ENCODE results near the gene RPL10.

Gene RPL10

DNA sequence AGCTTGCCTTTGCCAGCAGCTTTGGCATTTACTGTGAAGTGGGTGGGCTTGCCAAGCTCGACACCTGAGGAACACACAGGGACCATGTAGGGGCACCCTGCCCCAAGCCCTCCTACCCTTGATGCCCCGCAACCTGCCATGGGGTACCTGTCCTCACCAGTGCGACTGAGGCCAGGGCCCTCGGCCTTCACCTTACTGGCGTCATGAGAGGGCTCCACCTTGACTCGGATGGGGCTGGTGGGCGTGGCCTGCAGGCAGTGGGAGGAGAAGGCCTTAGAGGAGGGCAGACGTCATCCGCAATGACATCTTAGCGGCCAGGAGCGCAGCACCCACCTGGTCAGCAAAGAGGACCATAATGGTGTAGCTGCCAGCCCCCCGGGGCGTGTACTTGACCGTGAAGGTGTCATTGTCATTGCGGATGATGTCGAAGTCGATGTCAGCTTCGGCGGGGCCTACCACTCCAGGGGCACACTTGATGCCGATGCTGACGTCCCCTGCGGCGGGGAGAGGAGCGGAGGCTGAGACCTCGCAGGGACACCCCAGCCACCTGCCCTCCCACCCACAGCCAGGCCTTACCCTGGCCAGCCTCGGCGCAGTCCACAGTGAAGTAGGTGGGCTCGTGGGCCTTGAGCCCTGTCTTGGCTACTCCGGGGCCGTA is 36.0 kb upstream of the RPL10 start:
- DNase-seq: no peak

DNA sequence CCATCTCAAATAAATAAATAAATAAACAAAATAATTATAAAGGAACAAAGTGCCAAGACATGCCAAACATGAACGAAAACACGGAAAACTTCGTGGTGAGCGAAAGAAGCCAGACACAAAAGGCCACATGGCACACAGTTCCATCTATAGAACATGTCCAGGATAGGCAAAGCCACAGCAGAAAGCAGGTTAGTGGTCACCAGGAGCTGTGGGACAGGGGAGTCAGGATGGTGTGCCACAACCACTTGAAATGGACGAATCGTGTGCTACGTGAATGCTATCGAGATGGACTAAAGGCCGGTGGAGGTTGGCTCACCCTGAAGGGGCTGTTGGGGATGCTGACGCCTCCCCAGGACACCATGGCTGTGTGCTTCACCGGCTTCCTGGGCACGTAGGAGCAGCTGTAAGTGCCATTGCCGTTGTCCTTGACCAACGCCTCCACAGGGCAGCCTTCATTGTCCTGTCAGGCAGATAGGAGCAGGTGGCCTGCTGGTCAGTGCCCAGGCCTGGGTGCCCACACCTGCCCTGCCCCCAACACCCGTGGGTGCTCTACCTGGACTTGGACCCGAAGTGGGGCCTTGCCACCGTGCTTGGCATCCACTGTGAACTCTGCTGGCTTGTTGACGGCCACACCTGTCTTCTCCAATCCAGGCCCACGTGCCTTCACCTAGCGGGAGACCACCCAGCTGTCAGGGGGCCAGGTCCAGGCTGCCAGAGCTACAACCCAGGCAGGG is 34.3 kb upstream of the RPL10 start:
- no peak for DNase-seq

DNA sequence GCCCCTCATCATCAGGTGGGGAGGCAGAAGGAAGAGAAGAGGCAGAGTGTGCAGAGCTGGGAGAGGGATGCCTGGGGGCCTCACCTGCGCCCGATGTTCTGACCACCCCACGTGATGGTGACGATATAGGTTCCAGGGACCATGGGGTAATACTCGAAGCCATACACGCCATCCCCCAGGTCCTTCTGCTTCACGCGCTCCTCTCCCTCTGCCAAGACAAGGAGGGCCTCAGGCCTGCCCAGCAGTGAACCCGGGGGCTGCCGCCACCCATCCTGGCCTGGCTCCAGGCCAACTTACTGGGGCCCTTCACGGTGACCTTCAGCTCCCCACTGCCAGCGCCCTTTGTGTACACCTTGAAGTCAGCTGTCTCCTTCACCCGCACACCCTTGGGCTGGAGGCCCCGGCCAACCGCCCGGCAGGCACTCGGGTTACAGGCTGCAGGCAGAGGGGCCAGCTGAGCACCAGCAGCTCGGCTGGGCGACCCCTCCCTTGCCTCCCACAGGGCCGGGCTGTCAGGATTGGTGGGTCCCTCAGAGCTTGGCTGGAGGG is 33.1 kb upstream of the RPL10 start:
- no peak for DNase-seq

DNA sequence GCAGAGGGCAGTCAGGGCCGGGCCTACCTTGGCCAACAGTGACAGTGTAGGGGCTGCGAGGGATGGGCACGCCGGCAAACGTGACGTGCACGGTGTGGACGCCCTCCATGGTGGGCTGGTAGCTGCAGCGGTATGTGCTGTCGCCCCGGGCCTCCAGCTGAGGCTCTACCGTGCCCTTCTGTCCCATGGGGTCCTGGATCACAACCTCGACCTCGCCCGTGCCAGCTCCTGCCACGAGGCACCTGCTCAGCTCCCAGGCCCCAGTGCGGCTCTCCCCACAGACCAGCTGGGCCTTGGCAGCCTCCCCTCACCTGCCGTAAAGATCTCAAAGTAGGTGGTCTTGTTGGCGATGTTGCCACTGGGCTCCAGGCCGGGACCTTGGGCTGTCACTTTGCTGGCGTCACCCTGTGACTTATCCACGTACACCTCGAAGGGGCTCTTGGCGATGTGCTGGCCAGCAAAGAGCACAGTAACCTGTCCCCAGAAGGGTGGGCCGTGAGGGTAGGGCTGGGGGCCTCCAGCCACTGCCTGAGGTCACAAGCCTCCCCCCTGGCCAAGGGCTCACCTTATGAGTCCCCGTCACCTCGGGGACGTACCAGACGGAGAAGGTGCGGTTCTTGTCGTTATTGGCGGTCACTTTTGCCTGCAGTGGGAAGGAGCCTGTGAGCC is 32.0 kb upstream of the RPL10 start:
- no peak for DNase-seq

DNA sequence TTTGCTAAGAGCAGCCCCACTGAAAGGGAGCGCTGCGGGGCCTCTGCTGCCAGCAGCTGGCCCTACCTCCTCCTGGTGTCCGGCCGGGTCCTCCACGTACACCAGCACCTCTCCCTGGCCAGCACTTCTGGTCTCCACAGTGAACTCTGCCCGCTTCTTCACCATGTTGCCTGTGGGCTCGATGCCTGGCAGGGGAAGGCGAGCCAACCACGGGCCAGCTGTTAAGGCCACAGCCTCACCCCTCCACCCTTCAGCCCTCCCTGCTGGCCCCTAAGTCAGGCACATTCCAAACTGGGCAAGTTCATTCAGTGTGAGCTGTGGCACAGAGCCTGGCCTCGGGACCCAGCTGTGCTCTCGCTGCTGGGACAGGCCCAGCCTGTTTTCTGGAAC is 31.5 kb upstream of the RPL10 start:
- no peak for DNase-seq

DNA sequence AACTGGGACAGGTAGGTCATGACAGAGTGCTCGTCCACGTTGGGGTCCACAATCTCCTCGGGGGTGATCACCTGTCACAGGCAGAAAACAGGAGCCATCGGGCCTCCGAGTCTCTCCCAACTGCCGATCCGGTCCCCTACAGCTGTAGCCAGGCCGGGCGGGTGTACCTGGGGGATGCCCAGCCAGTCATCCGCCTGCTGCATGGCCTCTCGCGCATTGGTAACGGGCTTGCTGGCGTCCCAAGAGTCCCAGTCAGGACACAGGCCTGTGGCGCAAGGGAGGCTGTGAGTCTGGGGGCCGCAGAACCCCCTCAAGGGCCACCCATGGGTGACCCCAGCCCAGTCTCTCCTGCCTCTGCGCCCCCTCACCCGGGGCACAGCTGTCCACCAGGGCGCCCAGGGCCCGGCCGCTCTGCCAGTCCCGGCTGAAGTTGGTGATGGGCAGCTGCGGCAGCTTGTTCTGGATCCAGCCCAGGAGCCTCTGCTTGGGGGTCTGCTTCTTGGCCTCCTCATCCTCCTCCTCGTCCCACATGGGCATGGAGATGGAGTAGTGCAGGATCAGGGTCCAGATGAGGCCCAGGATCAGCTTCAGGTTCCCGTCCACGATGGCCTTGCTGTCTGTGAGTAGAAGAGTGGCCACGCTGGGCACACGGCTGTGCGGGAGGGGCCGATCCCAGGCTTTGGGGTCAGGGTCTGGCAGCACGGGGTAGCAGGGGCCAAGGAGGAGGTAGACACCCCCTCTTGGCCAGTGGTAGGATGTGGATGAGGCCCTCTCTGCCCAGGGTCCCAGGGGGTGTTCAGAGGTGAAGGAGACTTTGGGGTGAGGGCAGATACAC is 30.5 kb upstream of the RPL10 start:
- DNase-seq: no peak

DNA sequence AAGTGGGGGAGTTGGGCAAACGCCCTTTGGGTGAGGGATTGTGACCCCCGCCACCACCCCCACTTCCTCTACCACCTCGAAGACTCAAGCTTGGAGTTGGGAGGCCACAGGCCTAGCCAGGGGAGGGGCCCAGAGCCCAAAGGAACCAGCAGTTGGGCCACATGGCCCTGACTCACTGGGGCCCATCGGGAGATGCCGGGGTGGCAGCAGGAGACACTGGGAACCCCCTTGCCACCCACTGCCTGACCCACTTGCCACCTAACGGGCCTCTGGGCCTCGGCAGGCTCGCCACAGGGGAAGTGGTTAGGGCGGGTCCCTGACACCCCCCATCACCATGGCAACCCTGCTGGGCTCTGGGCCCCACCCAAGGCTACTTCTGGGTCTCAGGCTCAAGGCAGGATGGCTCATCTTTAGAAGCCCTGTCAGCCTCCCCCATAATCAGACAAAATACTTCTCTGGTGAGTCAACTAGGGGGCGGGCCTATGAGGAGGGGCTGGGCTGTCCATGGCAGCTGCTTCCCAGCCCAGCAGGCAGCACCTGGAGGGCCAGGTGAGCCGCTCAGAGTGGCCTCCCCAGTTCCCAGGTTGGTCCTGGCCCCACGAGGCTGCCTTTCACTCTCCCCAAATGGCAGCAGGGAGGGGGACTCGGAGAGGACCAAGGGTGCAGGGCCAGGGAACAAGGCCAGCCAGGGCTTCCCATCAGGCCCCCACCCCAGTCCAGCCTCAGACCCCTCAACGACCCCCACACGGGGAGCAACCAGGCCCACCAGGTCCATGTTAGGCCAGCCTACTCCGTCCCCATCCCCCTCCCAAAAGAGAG is 29.3 kb upstream of the RPL10 start:
- peak; percentile 96 for DNase-seq

DNA sequence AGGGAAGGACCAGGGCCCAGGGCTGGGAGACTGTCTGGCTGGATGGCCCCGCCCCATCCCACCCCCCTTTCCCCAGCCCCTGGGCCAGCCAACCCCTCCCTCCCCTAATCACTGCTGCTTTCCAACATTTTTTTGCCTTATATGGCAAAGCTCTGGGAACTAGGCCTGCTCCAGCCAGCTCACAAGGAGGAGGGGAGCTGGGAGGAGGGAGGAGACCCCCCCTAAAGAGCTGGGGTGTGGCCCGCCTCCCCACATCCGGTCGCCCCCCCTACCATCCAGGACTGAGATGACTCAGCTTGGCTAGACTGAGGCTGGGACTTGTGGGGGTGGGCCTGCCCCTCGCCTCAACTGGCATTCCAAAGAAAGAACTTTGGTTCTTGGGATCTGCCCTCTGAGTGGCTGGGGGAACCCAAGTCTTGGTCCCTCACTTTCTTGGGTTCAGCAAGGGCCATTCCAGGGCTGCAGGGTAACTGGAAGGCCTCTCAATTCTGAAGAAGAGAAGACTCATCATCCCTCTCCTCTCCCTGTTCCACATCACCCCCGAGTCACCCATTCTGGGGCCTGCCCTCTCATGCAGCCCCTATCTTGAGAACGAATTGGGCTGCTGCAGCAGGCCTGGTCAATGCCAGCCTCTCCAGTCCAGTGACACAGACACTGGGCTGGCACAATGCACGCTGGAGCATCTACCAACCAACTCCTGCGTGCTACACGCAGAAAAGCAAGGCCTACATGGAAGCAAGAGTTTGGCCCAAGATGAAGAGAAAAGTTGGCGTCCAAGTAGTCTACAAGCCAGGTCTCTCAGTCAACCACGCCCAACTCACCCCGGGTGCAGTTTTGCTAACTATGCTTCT is 28.5 kb upstream of the RPL10 start:
- DNase-seq: peak; percentile 77

DNA sequence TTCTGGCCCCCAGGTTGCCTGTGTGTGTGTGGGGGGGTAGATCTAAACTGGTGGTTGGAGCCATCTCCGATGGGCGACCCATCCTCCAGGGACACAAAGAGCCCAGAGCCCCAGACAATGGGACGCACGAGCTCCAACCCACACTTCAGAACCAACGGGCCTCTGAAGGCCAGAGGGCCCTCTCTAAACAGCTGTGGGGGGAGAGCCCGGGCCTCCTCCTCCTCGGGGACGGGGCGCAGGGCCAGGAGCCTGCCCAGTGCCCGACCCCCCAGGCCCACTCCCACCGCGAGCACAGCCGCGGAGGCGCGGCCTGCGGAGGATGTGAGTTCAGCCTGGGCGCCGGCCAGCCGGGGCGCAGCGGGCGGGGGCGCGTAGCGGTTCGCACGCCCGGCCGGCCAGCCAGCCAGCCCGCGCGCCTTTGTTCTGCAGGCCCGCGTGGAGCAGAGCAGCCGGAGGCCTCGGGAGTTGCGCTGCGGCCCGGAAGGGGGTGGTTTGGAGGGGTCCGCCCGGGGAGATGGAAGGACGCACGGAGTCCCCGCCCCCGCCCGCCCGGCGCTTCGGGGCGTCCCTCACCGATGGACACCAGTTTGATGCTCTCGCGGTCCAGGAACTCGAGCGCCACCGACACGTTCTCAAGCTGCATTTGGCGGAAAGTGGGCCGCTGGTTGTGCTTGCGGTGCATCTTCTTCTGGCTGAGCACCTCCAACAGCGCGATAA is 27.7 kb upstream of the RPL10 start:
- no peak for DNase-seq

DNA sequence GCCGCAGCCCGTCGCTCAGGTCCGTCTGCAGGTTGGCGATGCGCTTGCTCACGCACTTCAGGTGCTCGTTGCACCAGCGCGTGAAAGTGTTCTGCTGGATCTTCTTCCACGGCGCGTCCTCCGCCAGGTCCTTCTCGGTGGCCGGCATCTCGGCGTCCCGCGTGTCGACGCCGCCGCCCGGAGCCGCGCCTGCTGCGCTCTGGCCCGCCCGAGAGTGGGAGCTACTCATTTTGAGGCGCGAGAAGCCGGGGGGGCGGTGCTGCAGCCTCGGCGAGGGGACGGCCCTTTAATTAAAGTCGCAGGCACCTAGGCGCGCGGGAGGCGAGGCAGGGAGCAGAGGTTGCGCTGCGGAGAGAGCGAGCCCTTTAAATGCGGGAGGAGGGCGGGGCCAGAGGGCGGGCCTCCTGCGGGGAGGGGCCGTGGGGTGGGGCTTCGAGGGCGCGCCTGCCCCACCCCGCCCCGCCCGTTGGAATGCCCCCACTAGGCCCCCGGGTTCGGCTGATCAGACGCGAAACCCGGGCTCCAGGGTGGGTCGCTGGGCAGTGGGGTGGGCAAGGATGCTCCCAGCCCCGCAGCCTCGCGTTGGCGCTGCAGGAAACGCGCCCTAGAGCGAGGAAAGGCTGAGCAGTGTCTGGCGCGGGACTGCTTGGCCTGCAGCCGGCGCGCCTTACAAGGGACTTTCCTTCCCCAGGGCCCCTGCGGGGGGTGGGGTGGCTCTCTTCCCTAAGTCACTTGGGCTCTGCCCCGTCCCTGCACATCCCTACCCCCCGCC is 27.0 kb upstream of the RPL10 start:
- peak; percentile 90 for DNase-seq

DNA sequence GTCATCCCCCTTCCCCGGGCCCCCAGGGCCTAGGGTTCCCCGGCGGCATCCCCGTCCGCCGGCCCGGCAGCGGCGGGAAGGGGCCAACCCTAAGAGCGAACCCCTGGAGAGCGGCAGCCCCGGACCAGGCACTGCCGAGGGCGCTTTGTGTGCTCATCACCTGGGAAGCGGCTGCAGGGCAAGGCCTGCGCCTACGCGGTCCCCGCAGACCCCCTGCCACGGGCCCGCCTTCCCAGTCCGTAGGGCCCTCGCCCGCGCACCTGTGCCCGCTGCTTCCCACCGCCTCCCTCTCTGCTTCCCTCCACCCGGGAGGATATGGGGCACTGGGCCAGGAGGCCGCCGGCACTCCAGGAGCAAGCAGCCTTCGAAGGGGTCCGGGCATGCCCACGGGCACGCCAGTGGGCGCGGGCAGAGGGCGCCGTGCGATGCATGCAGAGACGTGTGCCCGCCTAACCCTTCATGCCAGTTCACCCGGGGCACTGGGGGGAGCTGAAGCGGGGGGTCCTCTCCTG is 26.3 kb upstream of the RPL10 start:
- DNase-seq: no peak

DNA sequence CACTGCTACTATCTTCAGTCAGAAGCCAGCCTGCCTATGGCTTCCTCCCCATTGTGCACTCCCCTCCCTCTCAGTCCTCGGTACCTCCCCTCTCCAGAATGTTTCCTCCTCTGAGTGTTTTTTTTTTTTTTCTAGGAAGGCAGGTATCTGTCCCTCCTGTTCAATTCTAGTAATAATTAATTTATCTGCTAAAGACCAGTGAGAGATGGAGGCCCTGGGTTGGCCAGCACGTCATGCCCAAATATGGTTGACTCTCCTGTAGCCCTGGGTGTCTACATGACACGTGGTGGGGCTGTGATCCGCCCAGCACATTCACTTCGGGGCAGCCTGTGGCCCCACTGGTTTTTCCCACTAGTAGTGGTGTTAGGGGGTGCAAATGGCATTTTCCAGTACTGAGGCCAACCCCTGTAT is 25.6 kb upstream of the RPL10 start:
- no peak for DNase-seq

DNA sequence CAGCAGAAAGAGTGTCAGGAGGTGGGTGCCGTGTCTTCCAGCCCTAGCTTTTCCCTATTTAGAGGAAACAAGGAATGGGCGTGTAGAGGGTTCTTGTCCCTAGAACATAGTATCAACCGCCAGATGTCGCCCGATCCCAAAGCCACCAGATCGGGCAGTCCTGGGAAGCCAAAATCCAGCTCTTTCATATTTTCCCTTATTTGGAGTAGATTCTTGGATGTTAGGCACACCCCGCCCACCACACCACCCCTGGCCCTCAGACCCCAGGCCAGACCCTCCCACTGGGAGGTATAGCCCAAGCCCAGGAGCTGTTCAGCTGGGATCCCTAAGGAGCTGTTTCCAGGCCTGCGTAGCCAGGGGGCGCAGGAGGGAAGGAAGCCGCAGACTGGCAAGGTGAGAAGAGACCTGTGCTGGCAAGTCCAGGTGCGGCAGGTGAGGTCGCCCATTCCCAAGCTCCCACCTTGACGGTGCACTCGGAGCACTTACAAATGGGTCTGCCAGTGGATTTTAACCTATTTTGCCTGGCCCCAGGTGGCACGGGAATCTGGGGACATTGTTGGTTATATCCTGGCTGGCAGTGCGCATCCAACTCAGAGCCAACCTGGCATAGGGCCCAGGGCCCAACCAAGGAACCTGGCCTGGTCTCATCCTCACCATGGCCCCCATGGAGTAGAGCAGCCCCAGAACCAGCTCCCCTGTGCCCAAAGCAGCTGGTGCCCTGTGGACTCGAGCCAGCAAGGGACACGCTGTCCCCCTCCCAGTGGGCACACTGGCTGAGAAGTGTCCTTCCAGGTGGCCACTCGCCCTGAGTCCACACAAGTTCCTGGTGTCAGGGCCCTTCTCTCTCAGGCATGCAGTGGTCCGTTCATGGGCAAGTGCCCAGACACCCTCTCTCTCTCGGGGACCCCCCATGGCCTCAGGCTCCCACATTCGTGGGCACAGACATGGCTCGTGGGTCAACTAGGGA is 24.6 kb upstream of the RPL10 start:
- no peak for DNase-seq

DNA sequence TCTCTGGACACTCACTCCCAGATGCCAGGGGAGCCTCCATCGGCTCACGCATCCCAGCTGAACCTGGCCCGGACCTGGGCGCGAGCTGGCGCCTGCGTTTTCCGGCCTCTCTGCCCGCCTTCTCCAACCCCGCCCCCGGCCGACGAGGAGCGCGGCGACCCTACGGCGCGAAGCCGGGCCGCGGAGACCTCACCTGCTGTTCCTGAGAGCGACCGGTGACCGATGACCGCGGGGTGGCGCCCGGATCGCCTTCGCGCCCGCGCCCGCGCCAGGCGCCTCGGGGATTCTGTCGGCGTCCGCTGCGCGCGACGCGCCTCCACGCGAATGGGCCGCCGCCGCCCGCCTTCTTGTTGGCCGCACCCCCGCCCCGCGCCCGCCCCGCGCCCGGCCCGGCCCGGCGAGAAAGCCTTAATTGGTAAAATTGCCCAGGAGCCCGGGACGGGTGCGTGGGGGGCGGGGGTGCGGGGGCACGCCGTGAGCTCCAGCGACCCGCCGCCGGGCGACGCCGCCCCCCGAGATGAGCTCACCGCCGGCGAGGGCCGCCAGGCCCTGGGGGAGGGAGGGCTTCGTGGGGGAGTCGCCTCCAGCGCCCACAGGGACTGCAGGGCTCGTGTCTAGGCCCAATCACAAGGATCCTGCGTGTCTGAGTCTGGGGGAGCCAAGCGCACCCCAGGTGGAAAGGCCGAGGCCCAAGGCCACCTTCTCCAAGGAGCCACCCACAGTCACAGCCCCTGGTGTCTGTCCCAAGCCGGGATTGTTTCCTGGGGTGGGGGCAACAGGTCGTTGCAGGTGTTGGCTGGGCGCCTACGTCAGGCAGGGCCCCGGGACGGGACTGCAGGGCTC is 23.6 kb upstream of the RPL10 start, which contains the start of gene FLNA:
Gene FLNA (minus strand): TSS at position 322 of the 843 bp plus-strand sequence. CDS start 3,389 bp downstream, outside the sequence.
- DNase-seq: no peak

DNA sequence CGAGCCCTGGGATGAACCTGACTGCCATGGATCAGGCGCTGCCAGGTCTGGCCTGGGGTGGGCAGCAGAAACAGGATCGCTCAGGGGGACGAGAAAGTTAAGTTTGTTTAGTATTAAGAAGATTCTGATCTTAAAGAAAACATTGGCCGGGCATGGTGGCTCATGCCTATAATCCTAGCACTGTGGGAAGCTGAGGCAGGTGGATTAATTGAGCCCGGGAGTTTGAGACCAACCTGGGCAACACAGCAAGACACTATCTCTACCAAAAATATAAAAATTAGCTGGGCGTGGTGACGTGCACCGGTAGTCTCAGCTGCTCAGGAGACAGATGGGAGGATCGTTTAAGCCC is 23.0 kb upstream of the RPL10 start:
- no peak for DNase-seq

DNA sequence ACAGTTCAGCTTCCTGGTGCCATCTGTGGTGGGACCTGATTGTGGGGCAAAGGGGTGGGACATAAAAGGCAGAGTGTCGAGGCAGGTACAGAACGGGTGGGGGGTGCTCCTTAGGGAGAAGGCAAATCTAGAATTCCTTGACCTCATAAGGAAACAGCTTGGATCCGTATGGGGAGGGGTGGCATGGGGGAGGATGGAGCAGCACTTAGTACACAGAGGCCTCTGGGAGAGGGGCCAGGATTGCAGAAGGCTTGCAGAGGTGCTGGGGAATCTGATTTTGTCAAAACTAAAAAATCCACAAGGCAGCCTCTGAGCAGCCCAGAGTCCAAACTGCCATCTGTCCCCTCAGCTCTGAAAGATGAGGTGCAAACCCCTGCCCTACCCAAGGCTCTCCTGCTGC is 21.4 kb upstream of the RPL10 start:
- DNase-seq: no peak
